NB4 (cell line): Measurements from ENCODE around the gene CDSN.

Source experiments
- POLR2A ChIP-seq: IDR thresholded peaks from 2 replicates; pipeline ENCODE4 v1.6.1; 2011; ENCODE audit warnings: mild to moderate bottlenecking; ENCODE audit not compliant: insufficient read length; ENCODE audit errors: extremely low read depth
- TF ChIP-seq, protein P1 (sequence below): IDR thresholded peaks from one replicate; pipeline ENCODE4 v1.5.1; 2012; ENCODE audit warnings: low read depth, low read length

GRCh38 chr6:31112478-31112877 lies 7.8 kb downstream of the CDSN start, which contains the start of gene C6orf15:
- TF ChIP-seq, protein P1, sequence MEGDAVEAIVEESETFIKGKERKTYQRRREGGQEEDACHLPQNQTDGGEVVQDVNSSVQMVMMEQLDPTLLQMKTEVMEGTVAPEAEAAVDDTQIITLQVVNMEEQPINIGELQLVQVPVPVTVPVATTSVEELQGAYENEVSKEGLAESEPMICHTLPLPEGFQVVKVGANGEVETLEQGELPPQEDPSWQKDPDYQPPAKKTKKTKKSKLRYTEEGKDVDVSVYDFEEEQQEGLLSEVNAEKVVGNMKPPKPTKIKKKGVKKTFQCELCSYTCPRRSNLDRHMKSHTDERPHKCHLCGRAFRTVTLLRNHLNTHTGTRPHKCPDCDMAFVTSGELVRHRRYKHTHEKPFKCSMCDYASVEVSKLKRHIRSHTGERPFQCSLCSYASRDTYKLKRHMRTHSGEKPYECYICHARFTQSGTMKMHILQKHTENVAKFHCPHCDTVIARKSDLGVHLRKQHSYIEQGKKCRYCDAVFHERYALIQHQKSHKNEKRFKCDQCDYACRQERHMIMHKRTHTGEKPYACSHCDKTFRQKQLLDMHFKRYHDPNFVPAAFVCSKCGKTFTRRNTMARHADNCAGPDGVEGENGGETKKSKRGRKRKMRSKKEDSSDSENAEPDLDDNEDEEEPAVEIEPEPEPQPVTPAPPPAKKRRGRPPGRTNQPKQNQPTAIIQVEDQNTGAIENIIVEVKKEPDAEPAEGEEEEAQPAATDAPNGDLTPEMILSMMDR, result no peak
- TF ChIP-seq POLR2A, result no peak
